ENCODE results near the gene COL28A1. TPM values are rescaled to one million over a fixed set of nuclear protein-coding genes. Genes with fewer than 3 reads are reported as not detected.

The COL28A1 gene
- total RNA-seq, 1 donor from 2014 or later: 2.0 TPM

GRCh38 chr7:7539152-7539551, 3.5 kb upstream of the COL28A1 start:
- ATAC-seq (no peak), DNase-seq (no peak)
- intact Hi-C loops (cut with DNase I): loop anchor here (10.0 kb wide), 1 partner anchor 444 kb away; no protein-coding TSS in a partner anchor
- no peaks in the 10 kb centered on the region for H3K36me3 ChIP-seq
- no peak overlapping the region for H3K27ac ChIP-seq
- TF ChIP-seq CTCF (IDR thresholded peaks at IDR 0.05): no peak
- H3K4me1 ChIP-seq: no peaks in the 10 kb centered on the region
- no peak overlapping the region for H3K4me3 ChIP-seq
- no peaks in the 10 kb centered on the region for H3K27me3 ChIP-seq (ENCODE audit: low read depth)
- no peaks in the 10 kb centered on the region for H3K9me3 ChIP-seq

- no peak for ATAC-seq
- no peak for TF ChIP-seq CTCF (IDR thresholded peaks at IDR 0.05)
- H3K27me3 ChIP-seq (ENCODE audit: low read depth): no peaks in the 10 kb centered on the region
- no peaks in the 10 kb centered on the region for H3K36me3 ChIP-seq
- intact Hi-C loops (cut with DNase I): loop anchor here (10.0 kb wide), 1 partner anchor 443 kb away; no protein-coding TSS in a partner anchor
- H3K4me1 ChIP-seq: no peaks in the 10 kb centered on the region
- H3K27ac ChIP-seq: no peak overlapping the region
- DNase-seq: no peak
- no peak overlapping the region for H3K4me3 ChIP-seq
- H3K9me3 ChIP-seq: no peaks in the 10 kb centered on the region
Measured at GRCh38 chr7:7537711-7538110, 2.0 kb upstream of the COL28A1 start.

GRCh38 chr7:7536396-7537019, 835 bp upstream of the COL28A1 start:
- intact Hi-C loops (cut with DNase I): loop anchor here (10.0 kb wide), 1 partner anchor 442 kb away; no protein-coding TSS in a partner anchor
- Histone ChIP-seq H3K4me1 (no peaks in the 10 kb centered on the region), H3K36me3 (no peaks in the 10 kb centered on the region), H3K27ac (no peak overlapping the region), H3K9me3 (no peaks in the 10 kb centered on the region), H3K4me3 (no peak overlapping the region), H3K27me3 (ENCODE audit: low read depth) (no peaks in the 10 kb centered on the region)
- ATAC-seq (no peak), DNase-seq (no peak)
- no peak for TF ChIP-seq CTCF (IDR thresholded peaks at IDR 0.05)

GRCh38 chr7:7533831-7534430, 1.7 kb downstream of the COL28A1 start:
- no peak overlapping the region for H3K4me3 ChIP-seq
- H3K27ac ChIP-seq: no peak overlapping the region
- intact Hi-C loops (cut with DNase I): loop anchor here (10.0 kb wide), 1 partner anchor 439 kb away; no protein-coding TSS in a partner anchor
- H3K4me1 ChIP-seq: no peaks in the 10 kb centered on the region
- H3K36me3 ChIP-seq: no peaks in the 10 kb centered on the region
- no peak for ATAC-seq
- H3K27me3 ChIP-seq (ENCODE audit: low read depth): no peaks in the 10 kb centered on the region
- no peak for TF ChIP-seq CTCF (IDR thresholded peaks at IDR 0.05)
- DNase-seq: no peak
- H3K9me3 ChIP-seq: no peaks in the 10 kb centered on the region

- Histone ChIP-seq H3K27ac (no peak overlapping the region), H3K9me3 (no peaks in the 10 kb centered on the region), H3K4me1 (no peaks in the 10 kb centered on the region), H3K27me3 (ENCODE audit: low read depth) (no peaks in the 10 kb centered on the region), H3K4me3 (no peak overlapping the region), H3K36me3 (no peaks in the 10 kb centered on the region)
- DNase-seq (no peak), ATAC-seq (no peak)
- intact Hi-C loops (cut with DNase I): no loop called here
- no peak for TF ChIP-seq CTCF (IDR thresholded peaks at IDR 0.05)
Measured at GRCh38 chr7:7529328-7529727, 6.3 kb downstream of the COL28A1 start.

Data from lower lobe of right lung (tissue), 2 donors.